Pons (tissue), 1 donor: ENCODE results near the gene DVL2.
A peak's percentile ranks its signal among the peaks of the same experiment; 100 is the strongest.

Source experiments
- DNase-seq: peaks from one replicate; pipeline ENCODE4 v3.0.0-alpha.2; 2016; ENCODE audit warnings: low spot score

DVL2 gene

DNA sequence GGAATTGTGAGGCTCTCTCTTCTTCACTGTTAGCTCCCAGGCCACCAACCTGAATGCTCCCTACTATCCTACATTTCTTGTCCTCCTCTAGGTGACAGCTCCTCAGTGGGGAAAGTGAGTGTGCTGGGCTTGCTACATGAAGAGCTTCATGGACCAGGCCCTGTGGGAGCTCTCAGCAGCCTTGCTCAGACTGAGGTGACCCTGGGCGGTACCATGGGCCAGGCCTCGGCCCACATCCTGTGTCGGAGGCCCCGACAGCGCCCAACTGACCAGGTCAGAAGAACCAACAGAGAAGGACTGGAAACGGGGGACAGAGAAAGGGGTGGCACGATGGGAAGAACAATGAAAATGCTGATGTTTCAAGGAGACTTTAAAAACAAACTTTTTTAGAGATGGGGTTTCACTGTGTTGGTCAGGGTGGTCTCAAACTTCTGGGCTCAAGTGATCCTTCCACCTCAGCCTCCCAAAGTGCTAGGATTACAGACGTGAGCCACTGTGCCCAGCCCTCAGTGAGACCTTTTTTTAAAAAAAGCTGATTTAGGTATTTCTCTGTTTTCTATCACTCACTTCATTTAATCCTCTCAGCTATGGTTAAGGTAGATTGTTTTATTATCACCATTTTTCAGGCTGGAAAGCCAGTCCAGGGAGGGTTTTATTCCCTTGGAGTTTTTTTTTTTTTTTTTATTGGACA is 22.6 kb upstream of the DVL2 start:
- DNase-seq, result no peak

DNA sequence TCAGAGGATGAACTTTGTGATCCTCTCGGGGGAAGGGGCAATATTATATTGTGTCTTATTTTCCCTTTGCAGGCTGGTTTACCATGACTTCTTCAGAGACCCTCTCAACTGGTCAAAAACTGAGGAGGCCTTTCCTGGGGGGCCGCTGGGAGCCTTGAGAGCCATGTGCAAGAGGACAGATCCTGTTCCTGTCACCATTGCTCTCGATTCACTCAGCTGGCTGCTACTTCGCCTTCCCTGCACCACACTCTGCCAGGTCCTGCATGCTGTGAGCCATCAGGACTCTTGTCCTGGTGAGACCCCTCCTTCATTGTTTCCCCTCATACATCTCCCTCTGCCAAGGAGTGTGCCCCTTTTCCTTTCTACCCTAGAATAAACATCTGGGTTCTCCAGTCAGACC is 20.2 kb upstream of the DVL2 start:
- no peak for DNase-seq

DNA sequence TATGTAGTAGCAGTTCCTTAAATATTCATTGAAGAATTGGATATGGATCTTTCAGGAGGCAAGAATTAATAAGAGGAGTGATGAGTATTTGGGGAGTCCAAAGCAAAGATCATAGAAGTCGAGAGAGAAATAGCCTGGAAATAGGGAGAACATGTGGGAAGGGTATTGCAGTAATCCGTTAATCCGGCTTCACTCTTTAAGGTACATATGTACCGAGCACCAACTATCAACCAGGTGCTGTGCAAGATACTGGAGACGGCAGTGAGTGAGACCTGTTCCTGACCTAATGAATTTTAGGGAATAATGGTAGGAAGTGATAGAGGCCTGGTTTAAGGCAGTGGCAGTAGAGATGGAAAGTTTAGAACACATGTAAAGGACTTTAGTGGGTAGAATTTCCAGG is 18.8 kb upstream of the DVL2 start:
- DNase-seq, result no peak

DNA sequence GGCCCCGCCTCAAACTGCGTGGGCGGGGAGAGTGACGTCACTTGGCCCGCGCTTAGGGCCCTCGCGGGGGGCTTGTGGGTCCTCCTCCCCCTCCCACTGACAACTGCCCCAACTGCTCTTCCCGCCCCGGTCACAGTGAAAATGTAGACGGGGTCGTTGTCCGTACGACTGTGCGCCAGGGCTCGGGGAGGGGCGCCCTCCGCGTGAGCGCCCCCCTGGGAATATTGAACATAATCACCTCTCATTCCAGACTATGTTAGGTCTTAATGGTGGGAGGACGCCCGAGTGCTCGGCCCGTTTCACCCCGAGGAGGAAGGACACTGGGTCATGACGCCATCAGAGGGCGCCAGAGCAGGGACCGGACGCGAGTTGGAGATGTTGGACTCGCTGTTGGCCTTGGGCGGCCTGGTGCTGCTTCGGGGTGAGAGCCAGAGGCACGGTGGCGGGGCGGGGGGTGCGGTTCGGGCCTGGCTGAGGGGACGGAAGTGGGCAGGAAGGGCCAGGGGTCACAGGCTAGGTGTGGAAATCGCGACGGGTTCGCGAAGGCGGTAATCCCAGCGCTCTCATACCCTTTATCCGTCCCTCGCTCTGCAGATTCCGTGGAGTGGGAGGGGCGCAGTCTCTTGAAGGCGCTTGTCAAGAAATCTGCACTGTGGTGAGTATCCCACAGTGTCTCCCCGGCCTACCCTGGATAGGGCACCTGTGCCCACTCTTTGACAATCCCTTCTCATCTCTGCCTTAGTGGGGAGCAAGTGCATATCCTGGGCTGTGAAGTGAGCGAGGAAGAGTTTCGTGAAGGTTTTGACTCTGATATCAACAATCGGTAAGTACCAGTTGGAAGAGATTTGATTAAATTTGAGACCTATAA is 18.1 kb upstream of the DVL2 start, which contains the start of gene ELP5:
Gene ELP5, plus strand, starts transcription at position 40 of the 868 bp plus-strand sequence. Its CDS starts 336 bp downstream, at position 376.
- DNase-seq, result peak; percentile 92

DNA sequence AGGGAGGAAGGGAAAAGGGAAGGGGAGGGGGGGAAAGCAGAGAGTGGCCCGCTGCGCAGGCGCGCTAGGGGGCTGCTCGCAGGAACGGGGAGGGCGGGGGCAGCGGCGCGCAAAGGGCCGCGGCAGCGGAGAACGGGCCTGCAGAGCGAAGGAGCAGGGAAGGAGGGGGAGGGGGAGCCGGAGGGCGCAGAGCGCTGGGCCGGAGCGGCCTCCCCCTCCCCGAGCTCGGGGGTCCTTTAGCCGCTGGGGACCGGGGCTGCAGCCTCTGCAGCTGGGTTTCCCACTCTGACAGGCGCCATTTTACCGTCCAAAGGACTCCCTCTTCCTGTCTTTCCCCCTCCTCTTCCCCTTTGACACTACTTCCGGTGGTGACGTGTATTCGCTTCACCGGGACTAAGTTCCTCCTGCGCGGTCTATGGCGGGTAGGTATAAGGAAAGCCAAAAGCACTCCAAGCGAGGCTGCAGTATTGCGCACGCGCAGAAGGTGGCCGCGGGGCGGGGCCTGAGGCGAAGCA is 17.4 kb upstream of the DVL2 start, which contains the start of gene CTDNEP1:
Gene CTDNEP1, minus strand, starts transcription at position 74 of the 515 bp plus-strand sequence. CDS start 438 bp downstream, outside the sequence.
- DNase-seq, result peak; percentile 100

DNA sequence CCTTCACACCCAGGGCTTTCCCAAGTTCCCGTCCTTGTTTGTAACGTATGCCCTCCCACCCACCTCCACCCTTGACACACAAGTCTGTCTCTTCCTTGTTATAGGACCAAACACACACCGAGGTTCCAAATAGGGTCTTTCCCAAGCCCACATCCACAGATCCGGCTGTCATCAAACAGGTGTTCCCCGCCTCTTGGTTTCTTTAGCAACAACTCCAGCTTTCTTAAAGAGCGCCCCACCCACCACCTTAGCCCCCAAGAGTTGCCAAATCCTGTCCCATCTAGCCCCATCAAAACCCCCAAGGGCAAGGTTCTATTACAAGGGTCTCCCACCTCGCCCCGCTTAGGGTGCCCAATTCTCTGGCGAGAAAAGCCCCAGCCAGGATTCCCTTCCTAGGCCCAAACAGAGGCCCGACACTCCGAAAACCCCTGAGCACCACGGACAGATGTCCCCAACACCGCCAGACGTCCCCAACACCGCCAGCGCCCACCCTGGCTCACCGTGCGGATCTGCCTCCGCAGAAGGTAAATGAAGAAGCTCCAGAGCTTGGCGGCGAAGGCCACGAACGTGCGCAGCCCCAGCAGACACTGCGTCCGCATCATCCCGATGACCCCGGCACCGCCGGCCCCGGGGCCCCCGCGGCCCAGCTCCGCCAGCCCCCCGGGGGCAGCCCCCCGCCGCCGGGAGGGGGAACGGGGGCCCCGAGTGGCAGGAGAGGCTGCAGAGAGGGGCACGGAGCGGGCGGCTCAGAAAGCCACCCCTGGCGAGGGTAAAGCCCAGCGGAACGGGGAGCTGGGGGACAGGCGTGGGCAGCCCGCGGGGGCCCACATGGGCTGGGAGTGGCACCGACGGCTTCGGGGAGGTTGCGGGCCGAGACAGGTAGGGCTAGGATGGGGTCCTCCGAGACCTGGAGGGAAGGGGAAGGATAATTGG is 16.6 kb upstream of the DVL2 start:
- no peak for DNase-seq

DNA sequence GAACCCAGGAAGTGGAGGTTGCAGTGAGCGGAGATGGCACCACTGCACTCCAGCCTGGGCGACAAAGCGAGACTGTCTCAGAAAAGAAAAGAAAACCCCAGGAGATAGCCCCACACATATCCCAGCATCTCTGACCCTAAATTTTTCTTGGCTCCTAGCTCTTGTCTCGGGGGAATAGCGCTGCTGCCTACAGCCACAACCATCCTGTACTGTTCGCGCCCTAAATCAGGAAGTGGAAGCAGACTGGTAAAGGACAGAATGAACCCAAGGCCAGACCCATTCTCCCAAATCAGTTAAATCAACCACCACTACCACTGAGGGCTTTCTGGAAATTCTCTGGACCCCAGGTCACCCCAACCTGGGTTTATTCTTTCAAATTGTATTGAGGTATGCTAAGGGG is 15.5 kb upstream of the DVL2 start:
- DNase-seq, result no peak

DNA sequence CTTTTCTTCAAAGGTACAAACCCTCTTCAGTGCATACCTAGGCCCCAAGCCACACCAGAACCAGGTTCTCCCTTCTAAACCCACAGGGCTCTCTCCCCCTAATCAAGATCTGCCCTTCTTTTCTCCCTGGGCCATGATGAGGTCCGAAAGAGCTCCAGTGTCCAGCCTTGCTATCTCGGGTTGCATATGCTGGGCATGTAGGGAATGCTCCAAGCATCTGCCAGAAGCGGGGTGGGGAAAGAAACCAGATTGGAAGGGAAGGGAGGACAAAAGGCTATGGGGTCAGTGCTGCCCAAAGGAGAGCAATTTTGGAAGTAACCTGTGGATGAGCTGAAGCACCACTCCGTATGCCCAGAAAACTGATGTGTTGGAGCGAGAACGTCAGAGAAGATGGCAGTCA is 14.9 kb upstream of the DVL2 start:
- no peak for DNase-seq

DNA sequence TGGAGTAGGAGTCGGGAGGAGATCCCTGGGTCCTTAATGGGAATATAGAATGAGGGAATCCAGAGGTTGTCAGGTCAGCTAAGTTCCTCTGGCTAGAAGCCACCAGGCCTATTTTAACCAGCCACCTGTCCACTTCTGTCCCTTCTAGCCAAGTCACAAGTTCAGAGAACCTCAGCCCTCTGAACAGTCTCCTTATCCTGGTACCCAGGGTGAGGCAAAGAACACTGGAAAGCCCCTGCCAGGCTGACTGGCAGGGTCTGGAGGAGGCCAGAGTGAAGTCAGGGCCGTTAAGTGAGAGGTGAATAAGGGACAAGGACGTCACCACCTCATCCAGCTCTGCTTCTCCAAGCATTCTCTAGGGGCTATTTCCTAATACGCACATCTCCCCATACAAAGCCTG is 14.5 kb upstream of the DVL2 start:
- DNase-seq, result no peak

DNA sequence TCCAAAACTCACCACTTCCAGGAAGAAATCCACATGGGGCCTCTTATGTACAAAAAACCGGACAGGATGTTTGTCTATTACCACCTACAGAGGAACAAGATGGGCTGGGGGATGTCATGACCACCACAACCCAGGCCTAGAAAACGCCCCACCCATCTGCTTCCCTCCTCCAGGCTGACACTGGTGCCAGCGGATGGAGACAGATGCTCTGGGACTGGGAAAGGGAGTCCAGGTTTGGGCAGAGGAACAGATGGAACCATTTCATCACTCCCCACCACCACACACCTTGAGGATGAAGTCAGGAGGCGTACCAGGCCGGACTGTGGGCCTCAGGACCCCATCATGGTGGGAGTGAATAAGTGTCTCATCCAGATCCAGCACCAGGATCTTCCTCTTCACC is 12.5 kb upstream of the DVL2 start:
- no peak for DNase-seq

DNA sequence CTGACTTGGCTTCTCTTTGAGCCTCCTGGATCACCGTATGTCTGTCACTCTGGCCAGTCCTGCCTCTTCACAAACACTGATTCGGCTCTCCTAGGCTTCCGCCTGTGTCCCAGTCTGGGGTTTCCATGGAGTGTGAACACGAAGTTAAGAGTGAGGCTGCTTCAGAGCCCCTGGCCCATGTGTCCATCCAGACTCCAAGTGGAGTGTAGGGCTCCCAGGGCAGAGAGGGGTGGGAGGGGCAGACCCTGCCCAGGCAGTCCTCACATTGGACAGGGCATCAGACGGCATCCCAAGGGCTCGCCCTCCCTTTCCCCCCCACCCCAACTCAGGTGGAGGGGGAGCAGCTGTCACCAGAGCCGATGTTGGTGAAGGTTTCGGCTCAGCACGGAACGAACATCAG is 9.5 kb upstream of the DVL2 start:
- peak; percentile 19 for DNase-seq

DNA sequence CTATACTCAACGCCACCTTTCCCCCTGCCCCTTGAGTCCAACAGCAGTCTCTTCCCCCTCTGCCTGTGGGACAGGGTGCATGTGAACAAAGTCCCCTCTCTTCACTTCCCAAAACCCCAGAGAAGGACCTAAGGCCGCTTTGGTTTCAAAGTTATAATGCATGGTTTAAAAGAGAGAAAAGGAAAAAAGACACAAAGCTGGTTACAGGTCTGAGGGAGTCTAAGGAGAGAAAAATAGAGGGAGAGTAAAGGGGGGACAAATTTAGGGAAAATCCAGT is 9.1 kb upstream of the DVL2 start:
- no peak for DNase-seq

DNA sequence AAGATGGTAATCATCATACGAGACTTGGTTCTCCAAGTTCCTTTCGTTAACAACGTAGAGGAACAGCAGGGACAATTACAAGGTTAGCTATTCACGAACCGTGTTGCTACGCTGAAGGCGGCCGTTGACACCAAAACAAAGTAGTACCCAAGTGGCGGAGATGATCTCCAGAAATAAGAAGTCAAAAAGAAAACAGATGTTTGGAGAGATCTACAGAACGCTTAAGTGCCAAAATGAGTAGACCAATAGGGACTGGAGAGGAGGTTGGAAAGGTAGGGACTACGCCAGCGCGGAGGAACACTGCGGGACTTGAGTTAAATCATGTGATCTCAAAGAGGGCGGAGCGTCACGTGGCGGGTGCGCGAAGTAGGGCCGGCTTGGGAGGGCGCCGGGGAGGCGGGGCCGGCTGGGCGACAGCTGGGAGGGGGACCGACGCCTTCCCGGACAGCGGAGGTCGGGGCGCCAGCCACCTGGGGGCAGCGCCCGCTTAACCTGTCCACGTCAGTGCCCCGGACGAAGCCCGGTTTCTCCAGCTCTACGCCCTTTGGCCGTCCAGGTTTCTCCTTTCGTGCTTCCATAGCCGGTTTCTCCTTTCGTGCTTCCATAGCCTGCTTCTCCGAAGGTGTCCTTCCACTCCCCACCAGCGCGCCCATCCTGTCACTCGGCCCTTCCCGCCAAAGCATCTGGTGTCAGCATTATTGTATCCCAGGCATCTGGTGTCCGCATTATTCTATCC is 8.6 kb upstream of the DVL2 start:
- peak; percentile 94 for DNase-seq

DNA sequence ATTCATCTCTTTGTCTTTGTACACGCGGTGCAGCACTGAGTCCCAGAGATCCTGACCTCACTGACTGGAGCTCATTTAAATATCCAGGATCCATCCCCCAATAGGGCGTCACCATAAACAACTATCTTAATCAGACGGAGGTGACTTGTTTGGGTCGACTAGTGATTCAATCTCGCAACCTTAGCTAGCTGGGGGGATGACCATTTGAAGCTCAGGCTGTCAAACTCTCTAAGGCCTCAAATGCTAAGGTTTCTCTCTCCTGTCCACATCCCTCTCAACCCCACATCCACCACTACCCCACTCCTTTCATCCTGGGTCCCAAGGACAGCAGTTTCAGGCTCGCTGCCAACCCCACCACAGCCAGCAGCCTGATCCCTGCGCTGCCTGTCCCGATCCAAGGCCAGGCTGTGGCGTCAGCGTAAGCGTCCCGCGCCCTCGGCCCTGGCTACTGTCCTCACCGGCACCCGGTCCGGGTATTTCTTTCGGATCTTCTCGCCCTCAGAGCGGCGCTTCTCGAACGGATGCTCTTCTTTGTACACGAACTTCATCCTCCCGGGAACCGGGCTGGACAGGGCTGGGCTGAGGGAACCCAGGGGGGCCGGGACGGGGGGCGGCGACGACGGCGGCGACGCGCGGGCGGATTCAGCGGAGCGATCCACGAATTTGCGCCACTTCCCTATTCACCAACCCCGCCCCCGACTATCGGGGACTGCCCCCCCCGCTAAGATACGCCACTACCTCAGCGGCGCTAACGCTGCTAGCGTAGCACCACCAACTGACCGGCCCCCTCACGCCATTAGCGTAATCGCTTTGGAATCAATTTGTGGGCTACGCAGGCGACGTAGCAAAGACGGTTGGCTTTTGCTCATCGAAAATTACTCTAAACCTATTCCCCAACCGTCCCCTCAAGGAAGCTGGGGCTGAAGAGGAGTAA is 7.7 kb upstream of the DVL2 start, which contains the start of gene GABARAP:
Gene GABARAP, minus strand, starts transcription at position 667 of the 934 bp plus-strand sequence. Its CDS starts 119 bp downstream, at position 548.
- DNase-seq, result peak; percentile 94

DNA sequence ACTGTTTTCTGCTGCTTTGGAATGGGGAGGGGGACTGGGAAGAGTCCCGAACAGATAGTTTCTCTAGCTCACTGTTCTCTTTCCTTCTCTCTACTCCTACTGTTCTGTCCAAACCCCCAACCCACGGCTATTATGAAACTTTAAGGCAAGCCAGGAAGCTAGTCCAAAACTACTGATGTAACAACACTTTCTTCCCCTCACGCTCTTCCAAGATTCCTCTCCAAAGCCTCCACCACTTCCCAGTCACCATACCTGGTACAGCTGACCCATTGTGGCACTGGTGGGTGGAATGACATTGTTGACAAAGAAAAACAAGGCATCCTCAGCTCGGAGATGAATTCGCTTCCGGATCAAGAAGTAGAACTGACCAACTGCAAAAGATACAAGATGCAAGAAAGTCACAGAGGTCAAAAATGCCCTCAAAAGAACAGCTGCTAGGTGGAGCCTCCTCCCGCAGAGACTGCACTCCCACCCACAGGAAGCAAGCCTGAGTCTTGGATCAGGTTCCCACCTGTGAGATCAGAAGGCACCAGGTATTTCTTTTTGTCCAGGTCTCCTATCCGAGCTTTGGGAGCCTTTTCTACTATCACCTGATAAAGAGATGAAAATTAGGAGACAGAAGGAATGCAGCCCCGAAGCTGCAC is 6.9 kb upstream of the DVL2 start:
- peak; percentile 21 for DNase-seq

DNA sequence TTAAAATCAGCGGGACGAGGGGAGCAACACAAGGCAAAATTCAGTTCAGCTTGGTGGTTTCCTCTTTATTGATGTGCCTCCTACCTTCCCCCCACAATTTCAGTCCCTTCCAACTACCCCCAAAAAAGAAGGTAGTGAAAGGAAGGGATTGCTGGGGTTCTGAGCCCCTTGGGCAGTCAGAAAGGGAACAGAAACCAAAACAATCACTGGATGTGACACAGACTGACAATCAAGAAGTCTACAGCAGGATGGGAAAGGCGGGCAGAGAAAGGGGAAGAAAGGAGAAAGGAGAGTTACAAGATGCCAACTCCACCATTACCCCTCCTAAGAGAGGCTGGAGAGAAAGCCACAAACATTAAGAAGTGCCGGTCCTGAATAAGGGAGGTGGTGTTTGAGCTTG is 6.1 kb upstream of the DVL2 start:
- DNase-seq, result peak; percentile 83

DNA sequence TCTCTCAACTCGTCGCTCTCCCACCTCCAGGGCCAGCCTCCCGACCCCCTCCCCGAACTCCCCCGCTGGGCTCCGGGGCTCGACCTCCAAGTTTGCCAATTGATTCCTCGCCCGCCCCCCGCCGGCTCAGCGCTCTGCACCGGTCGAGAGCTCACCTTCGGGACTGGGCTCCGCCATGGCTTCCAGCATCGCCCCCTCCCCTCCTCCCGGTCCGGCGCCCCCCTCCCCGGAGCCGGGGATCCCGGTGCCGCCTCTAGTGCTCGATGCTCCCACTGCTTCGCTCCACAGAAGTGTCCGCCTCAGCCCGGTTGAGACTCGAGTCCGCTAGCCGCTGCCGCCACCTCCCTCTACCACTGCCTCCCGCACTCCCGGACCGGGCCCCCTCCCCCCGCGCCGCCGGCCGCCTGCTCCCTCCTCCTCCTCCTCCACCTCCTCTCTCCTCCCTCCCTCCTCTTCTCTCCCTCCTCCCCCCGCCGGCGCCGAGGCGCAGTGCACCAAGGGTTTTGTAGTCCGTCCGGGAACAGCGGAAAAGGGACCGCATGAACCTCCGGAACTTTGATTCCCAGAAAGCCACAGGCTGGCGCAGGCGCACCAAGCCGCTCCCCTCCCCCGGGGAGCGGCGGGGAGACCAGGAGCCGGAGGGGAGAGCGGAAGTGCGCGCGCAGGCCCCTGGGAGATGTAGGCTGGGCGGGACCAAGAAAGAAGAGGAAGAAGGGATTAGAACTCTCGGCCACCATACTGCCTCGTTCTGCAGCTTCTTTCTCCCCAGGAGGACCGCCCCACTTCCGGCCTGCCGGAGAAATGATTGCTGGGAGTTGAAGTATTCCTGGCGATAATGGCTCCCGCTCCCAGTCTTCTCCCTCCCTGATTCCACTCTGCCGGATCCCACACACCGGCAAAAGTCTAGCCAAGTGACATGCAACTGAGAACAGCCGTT is 5.0 kb upstream of the DVL2 start, which contains the start of gene PHF23:
Gene PHF23, minus strand, starts transcription at position 367 of the 937 bp plus-strand sequence. Its CDS starts 178 bp downstream, at position 189.
- peak; percentile 100 for DNase-seq

DNA sequence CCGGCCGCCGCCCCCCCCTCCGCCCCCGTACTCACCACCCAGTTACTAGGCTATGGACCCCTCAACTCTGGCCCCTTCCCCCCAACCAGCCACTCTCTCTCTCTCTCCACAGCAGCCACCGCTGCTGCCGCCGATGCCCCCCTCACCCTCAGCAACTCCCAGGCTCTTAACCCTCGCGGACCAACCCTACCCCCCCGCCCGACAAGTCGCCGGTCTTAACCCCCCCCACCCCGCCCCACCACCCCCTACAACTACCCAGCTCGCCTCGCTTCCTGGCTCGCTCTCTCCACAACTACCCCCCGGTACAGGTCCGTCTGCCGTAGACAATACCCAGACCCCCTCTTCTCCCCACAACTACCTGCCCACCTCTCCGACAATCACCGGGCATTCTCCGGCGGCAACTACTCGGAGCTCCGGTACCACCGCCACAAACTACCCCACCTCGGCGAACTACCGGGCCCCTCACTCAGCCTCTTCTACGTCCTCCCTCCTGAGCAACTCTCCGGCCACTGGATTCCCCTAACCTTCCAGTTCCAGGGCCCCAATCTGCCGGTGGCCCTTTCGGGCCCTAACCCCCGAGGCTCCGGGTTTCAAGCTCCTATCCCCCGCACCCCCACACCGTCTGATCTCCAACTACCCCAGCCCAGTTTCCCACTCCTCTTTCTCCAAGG is 4.2 kb upstream of the DVL2 start:
- peak; percentile 14 for DNase-seq
